GM19351 (cell line): ENCODE measurements around the gene ASIC5.
"Not testable (repeated sequence)": the region's sequence is repeated elsewhere in the genome, so short reads cannot be mapped to it uniquely, and the experiment has no call there.

Experiments used
- ATAC-seq: cut with Tn5 transposase; IDR thresholded peaks from one replicate; pipeline ENCODE4 v1.9.1; 2021; ENCODE audit warnings: mild to moderate bottlenecking, moderate library complexity; ENCODE audit not compliant: unreplicated experiment

The ASIC5 gene

DNA sequence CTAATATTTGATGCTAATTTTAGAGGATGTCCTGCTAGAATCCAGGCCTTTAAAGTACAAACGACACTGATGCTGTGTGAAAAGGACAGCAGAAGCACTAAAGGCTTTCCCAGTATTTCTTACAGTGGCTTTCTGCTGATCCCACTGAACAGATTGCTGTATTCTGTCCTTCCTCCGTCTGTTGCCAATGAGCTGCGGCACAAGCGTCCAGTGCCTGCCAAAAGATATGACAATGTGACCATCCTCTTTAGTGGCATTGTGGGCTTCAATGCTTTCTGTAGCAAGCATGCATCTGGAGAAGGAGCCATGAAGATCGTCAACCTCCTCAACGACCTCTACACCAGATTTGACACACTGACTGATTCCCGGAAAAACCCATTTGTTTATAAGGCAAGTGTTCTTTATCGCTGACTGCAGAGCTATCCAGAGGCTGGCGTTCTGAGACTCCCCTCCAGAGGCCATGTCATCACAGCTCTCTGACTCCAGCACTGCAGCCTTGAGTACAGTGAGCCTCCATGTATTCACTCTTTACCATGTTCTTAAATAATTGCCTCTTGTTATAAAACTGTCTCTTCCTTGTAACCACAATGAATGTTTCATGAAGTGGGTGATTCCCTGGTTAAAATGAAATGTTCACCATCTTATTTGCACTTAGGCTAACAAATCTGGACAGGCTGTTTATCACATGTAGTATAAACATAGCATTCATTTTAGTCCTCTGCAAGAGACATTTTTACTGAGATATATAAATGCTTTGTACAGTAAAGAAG lies 63.7 kb downstream of the ASIC5 start:
- ATAC-seq, result no peak

DNA sequence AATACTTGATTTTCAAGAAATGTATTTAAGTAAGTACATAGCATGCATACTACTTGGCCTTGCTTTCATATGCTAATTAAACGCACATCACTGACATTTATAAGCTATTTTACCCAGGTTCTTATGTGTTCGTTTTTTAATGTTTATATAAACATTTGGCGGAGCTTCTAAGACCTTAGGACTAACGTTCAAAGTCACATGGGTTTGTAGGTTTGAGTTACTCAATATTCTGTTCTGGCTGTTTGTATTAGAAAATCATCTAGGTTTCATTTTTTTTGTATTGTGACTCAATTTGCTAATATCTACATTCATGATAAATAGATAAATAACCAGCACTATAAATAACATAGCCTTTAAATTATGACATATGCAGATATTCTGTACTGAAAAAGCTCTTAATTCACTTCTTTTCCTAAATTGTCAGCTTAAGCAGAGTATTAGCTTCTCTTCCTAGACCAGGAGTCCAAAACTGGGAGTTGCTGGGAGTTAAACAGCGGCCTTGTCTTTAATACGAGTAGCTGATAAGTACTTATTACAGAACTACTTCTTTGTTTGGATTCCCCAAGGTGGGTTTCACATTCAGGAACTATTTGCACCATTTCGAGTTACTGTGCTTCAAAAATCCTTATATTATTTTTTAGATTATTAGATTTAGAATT lies 65.3 kb downstream of the ASIC5 start:
- ATAC-seq, result no peak

DNA sequence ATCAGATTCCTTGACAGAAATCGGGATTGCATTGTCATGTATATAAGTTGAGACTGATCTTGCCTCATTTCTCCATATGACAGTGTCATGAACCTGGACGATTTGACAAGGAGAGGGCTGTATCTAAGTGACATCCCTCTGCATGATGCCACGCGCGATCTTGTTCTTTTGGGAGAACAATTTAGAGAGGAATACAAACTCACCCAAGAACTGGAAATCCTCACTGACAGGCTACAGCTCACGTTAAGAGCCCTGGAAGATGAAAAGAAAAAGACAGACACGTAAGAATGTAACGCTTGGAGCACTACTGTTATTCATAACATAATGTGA lies 66.3 kb downstream of the ASIC5 start:
- no peak for ATAC-seq

GRCh38 chr4:155799116-155799793 lies 66.8 kb downstream of the ASIC5 start:
- no peak for ATAC-seq

GRCh38 chr4:155797581-155797980 lies 68.5 kb downstream of the ASIC5 start:
- ATAC-seq, result not testable (repeated sequence)

DNA sequence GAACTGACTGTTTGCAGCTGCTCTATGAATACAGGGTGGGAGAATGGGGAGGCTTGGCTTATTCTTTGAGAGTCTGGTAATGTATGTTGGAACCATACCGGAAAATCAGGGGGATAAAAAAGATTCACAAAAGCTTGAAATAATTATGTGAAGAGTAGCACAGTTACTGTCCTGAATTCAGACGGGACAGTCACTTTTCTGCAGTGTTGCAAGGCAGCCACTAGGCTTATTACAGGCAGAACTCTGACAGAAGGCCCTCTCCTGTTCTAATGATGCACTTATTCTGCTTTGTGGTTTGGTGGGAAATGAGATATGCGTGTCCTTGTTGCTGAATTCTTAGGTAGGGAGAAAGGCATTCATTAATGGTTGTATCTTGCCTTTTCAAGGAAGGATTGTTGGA lies 70.1 kb downstream of the ASIC5 start:
- ATAC-seq, result peak; percentile 99

- no peak for ATAC-seq
Observed at GRCh38 chr4:155794589-155795236, 71.4 kb downstream of the ASIC5 start.

DNA sequence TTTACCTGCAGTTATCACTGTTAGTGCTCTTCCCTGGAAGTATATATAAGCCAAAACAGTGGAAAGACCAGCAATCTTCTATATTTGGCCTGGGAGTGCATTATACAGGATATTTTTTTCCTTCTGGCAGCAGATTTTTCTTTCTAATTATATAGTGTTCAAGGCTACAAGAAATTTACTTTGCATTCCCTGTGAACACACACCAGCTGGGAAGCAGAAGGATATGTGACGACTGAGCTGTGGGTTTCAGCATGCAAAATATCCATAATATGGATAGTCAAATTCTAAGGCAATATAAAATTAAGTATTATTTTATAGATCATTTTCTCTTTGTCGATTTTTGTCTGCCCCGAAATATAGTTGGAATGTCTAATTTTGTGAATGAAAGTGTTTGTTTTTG lies 76.1 kb downstream of the ASIC5 start:
- ATAC-seq, result no peak

DNA sequence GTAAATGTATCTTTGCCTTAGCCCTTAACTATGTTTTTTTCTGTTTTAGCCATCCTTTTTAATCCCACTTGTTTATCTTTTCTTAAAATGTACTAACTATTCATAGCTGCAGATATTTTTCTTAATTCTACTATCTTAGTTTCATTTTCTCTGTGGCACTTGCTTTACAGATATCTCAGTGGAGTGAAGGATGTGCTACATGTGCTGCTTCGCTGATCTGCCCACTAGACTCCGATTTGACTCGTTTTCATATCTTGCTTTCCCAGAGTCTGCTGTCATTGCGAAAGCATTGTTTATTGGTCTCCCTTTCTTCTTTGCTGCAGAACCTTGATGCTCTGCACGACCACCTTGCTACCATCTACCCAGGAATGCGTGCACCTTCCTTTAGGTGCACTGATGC lies 76.7 kb downstream of the ASIC5 start:
- ATAC-seq, result peak; percentile 63

GRCh38 chr4:155787113-155787710 lies 78.9 kb downstream of the ASIC5 start:
- peak; percentile 97 for ATAC-seq

- ATAC-seq, result no peak
Observed at GRCh38 chr4:155785828-155786227, 80.2 kb downstream of the ASIC5 start.

- ATAC-seq, result no peak
Observed at GRCh38 chr4:155784637-155785036, 81.4 kb downstream of the ASIC5 start.

GRCh38 chr4:155781249-155781831 lies 84.7 kb downstream of the ASIC5 start:
- no peak for ATAC-seq

- no peak for ATAC-seq
Observed at GRCh38 chr4:155780775-155781174, 85.3 kb downstream of the ASIC5 start.
